NT2/D1 (cell line): Measurements from ENCODE around the gene GABPB1.

ENCODE experiments used
- SUZ12 ChIP-seq: IDR thresholded peaks from 2 replicates; pipeline ENCODE4 v1.6.1; 2011; ENCODE audit not compliant: insufficient read length, insufficient read depth; ENCODE audit errors: extremely low read depth
- ZNF274 ChIP-seq: IDR thresholded peaks from 2 replicates; pipeline ENCODE4 v1.6.1; 2011; ENCODE audit warnings: mild to moderate bottlenecking, low read depth, low read length

DNA sequence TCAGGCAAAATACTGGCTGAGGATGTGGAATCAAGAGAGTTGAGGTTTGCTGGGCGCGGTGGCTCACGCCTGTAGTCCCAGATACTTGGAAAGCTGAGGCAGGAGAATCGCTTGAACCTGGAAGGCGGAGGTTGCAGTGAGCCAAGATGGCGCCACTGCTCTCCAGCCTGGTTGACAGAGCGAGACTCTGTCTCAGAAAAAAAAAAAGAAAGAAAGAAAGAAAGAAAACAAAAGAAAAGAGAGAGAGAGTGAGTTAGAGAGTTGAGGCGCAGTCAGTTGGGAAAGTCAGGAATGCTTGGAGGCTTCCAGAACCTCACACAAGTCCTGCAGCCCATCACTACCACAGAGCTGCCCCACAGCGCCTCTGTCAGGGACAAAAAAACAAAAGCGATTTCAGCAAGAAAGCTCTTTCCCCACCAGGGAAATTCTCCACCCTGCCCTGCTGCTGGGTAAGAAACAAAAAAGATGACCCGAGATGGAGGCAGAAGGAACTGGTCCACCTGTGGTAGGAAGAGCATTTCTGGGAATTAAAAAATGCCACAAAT, 103.3 kb downstream of the GABPB1 start:
- TF ChIP-seq ZNF274 (no peak), SUZ12 (no peak)
